DMS114 treated with DMSO at 0.1 percent for 48 hours (cell line): Measurements from ENCODE around the gene PI4K2A.
"Not testable (repeated sequence)": the region's sequence is repeated elsewhere in the genome, so short reads cannot be mapped to it uniquely, and the experiment has no call there.

ENCODE experiments used
- DNase-seq: peaks from one replicate; lab custom pipeline; 2025; ENCODE audit not compliant: unreplicated experiment; lab: John Stamatoyannopoulos, UW

The PI4K2A gene

DNA sequence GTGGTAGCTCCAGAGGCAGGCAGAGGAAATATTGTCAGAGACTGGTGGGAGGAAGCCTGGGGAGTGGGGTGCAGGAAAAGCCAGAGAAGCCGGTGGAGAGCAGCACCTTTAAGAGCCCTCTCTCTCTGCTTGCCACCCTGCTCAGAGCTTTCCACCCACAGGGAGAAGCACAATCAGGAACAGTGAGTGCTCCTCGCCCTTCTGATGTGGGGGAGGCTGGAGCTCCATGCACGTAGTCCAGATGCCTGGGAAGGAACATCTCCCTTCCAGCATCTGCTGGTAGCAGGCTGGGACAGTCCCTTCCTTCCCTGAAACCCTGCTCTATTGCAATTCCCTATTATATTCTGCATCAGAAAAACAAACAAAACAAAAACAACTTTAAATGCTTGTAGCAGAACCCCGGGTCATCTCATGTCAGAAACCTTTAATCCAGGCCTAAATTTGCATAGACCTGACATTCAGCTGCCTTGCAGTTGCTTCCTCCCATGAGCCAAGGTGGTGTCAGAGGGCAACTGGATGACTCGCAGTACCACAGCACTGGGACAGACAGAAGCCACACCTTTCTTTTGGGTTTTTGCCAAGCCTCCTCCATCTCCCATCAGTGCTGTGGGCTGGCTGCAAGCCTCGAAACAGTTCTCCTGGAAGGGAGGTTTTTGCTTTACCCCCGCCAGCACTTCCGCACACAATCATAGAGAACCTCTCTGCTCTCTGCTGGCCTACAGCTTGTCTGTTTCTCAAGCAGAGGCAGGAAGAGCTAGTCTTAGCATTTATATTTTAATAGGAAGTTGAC, 33.5 kb downstream of the PI4K2A start:
- DNase-seq, result no peak

- no peak for DNase-seq
Observed at GRCh38 chr10:97675222-97675621, 34.8 kb downstream of the PI4K2A start.

DNA sequence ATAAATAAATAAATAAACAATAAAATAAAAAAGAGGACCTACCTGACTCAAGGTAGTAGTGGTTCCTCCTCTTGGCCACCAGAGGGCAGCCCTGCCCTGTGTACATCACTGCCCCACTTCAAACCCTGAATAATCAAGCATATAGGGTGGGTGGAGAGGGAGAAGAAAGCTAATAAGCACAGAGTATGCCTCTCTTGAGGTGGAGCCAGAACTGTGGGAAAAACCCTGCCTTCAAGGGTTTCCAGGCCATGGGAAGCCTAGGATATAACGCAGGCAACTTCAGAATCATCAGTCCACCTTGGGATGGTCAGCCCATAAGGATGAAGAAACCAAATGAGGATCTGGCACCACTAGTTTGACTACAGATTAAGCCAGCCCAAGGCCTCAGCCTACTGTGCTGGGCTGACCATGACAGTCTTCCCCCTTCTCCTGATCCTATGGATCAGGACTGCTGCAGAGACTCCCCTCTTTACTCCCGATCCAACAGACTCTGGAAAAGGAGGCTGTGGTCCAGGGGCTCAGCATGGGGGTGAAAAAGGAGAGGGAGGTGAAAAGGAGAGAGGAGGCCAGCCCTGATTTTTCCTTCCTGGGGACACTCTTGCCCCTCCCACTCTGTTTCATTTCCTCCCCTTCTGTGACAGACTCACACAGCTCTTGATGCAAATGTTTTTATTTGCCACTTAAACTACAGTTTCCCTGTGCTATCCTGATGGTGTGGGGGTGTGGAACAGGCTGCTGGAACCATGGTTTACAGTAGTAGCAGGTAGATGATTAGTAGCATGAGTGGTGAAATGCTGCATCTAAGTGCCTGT, 36.5 kb downstream of the PI4K2A start:
- peak; percentile 39 for DNase-seq

- DNase-seq, result no peak
Observed at GRCh38 chr10:97679594-97679993, 39.1 kb downstream of the PI4K2A start.

DNA sequence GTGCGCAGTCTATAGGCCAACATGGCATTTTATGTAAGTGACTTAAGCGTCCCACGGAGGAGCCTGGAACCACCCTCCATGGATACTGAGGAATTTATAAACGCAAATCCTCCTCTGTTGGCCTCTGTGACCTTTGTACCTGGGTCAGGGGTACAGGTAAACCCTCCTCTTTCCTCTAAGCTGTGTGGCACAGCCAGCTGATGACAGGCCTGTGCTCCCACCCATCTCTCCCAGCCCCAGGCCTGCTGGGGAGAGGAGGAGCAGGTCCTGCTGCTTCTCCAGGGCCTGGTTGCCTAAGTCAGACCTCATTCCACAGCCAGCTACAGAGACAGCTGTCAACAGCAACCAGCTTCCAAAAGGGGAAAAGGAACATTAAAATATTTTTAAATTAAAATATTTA, 41.6 kb downstream of the PI4K2A start:
- DNase-seq, result no peak

DNA sequence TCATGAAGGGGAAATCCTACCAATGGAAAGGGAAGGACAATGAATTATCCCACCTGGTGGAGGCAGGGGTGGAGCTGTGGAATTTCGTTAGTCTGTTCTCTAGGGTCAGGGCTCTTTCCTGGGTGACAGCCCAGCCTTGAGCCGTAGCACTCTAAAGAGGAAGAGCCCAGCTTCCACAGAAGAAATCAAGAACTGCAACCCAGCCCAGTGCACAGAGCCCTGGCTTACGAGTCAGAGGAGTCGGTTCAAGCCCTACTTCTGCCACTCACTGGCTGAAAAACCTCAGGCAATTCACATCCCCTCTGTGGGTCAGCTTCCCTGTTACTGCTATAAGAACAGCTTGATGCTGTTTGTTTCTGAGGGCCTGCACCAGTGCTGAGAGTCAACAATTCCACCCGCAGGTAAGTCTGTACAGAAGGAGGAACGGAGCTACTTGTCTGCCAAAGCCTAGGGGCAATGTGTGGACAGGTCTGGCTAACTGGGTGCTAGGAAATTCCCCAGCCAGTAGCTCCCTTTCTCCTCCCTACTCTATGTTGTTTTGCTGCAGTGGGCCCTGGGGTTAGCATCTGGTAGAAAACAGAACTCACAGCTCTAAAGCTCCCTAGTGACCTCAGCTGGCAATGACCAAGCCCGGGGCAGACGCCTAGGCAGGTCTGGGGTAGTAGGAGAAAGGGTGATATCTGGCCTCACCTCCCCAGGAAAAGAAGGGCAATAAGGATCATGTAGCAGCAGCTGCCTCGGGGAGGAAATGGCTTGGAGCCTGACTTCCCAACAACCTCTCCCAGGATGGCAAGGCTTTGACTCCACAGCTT, 43.3 kb downstream of the PI4K2A start:
- no peak for DNase-seq

- DNase-seq, result not testable (repeated sequence)
Observed at GRCh38 chr10:97684368-97684713, 43.9 kb downstream of the PI4K2A start.

- no peak for DNase-seq
Observed at GRCh38 chr10:97684866-97685394, 44.5 kb downstream of the PI4K2A start.

DNA sequence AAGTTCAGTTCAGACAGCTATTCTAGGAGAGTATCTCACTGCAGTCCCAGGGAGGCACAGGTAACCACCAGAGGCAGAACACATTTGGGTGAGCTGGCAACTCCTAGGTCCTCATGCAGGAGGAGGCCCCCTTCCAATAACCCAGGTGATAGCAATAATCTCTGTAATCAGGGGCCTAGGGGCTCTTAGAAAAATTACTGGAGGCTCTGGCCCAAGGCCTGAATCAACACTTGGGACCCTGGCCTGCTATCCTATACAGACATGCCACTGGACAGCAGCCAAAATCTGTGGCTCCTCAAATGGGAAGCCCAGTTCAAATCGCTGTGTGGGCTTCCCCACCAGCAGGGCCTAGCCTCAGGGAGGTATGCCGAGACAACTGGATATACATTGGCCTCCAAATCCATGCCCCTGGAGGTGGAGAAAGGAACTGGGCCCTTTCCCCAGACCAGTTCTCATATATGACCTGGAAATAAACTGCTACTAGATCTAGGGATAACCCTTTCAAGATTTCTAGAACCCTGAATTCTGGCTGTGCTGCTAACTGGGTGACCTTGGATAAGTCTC, 45.0 kb downstream of the PI4K2A start:
- peak; percentile 17 for DNase-seq

DNA sequence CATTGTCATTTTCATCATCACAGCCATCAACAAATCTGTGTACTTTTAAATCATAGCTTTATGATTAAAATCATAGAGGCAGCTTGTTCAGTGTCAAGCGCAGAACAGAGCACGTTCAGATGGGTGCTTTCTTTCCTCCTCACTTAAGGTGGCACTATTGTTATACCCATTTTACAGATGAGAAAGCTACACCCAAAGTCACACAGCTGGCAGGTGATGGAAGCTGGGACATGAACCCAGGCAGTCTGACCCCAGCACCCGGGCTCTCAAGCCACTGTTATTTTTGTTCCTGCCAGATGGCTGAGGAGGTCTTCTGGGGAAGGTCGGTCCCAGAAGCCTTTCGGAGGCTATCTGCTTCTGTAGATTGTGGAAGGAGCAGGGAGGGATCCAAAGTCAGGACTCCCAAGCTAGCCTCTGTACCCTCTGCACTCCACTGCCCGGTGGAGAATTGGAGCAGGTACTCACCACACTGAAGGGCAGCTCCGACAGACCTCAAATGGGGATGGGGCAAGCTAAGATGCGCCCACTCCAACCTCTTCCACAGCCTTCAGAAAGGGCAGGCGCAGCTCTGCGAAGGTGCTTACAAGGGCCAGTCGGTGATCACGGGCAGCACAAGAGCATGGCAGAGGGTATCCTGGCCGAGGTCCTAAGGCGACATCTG, 46.0 kb downstream of the PI4K2A start:
- no peak for DNase-seq

DNA sequence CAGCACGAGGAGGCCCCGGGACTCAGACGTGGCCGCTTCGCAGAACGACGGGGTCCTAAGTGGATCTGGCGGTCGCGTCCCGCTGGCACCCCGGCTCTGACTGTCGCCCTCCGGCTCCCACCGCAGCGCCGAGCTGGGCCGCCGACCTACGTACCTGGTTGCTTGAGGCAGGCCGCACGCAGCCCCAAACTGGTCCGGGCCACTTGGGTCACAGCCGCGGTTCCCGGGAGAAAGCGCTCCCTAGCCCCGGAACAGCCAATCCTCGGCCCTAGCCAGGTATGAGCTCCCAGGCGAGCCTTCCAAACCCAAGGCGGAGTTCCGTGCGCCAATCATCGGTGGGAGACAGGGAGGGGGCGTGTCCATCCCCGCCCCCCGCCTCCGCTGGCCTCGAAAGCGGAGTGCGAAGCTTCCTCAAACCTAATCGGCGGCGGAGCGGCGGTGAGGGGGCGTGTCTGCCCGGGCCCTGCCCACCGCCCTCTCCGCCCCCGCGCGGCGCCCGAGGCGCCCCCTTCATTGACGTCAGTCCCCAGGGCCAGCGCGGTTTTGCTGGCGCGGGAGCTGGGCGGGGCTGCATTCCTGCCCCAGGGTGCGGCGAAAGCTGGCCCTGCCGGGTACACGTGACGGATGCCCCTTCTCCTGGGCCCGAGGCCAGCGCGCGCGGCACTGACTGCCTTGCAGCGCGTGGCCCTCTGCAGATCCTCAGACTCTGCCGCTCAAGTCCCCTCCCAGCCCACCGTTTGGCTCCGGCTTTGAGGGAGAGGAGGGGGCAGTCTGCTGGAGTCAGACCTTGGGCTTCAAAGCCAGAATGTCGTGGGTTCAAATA, 46.7 kb downstream of the PI4K2A start, which contains the start of gene AVPI1:
TSS of gene AVPI1 (minus strand) at position 280 of the 823 bp plus-strand sequence. CDS start 7,336 bp downstream, outside the sequence.
- DNase-seq, result peak; percentile 96

GRCh38 chr10:97687785-97688781, 47.6 kb downstream of the PI4K2A start:
- DNase-seq, result peak; percentile 39

DNA sequence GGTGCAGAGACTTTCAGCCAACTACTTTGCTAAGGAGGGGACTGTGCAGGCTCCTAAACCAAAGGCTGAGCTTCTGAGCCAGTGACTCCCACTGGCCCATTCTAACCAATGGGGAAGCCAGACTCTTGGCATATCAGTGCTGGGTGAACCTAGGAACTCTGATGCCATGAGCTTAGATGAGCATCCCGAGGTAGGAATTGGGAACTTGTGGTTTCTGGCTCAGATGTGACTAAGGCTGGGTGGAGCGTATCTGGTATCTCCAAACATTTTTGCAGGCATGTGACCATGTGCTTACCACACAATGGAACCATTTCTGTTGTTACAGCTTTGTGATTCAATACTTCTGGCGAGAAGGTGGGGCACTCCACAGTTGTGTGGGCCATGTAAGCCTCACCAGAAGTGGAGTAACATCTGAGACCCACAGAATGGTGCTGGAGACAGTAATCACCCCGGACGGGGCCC, 49.1 kb downstream of the PI4K2A start:
- no peak for DNase-seq

- DNase-seq, result no peak
Observed at GRCh38 chr10:97690133-97690532, 49.7 kb downstream of the PI4K2A start.

- DNase-seq, result not testable (repeated sequence)
Observed at GRCh38 chr10:97698072-97698655, 57.7 kb downstream of the PI4K2A start.

DNA sequence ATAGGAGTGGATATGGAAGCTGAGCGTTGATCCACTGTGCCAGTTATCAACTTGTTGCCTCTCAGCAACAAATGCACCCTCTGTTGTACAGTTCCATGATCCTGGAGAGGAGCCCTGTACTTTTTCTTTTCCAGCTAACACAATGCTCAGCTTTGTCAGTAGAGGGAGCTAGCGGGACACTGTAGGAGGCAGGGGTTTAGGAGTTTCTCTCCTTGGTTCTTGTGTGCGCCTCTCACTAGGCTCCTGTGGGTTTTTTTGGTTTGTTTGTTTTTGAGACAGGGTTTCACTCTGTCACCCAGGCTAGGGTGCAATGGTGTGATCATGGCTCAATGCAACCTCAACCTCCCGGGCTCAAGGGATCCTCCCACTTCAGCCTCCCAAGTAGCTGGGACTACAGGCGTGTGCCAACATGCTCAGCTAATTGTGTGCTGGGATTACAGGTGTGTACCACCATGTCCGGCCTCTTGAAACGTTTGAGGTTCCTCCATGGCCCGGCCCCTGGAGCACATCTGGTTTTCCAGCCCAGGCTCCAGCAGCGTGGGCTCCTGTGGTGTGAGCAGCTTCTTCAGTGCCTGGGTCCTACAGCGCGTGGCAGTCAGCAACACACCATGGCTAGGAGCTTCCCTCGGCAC, 61.1 kb downstream of the PI4K2A start:
- peak; percentile 79 for DNase-seq

GRCh38 chr10:97703398-97704067, 63.1 kb downstream of the PI4K2A start:
- DNase-seq, result no peak
